CD4-positive, alpha-beta T cell treated with Interleukin-10 for 1 hour (primary cell): ENCODE results near the gene NECTIN4.
"Not testable (repeated sequence)": the region's sequence is repeated elsewhere in the genome, so short reads cannot be mapped to it uniquely, and the experiment has no call there.

Experiments
- DNase-seq: peaks from one replicate; pipeline ENCODE4 v3.0.0-alpha.2; 2020

NECTIN4 gene

DNA sequence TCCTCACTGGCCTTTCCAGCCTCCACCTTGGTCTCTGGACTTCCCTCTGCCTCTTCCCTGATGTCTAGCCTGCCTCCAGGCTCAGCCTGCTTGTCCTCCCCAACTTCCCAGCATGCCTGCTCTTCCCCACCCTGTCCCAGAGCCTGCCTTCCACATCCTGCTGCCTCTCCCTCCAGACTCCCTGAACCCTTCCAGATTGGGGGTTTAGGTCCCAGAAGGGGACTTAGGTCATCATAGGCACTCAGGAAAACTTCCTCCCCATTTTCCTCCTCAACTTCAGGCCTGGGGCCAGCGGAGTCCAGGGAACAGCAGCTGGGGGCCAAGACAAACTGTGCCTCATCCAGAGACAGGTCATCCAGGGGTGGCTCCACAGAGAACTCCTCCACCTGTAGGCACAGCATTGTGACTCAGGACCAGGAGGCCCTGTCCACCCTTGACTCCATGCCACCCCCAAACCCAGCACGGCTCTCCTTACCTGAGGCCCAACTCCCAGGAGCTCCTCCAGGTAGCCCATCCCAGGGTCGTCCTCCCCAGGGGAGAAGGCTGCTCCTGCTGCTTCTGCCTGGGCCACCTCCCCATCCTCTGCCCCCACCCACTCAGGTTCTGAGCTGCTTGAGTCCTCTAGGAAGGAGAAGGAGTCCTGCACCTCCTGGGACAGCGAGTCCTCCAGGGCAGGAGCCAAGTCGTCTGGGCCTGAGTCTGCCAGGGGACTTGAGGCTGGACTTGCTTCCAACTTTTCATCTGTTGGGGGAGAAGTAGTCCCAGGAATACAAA, 40.2 kb downstream of the NECTIN4 start:
- DNase-seq = no peak

GRCh38 chr1:161047436-161048420, 41.6 kb downstream of the NECTIN4 start:
- DNase-seq = no peak

GRCh38 chr1:161046605-161047228, 42.6 kb downstream of the NECTIN4 start:
- DNase-seq = peak; percentile 44

DNA sequence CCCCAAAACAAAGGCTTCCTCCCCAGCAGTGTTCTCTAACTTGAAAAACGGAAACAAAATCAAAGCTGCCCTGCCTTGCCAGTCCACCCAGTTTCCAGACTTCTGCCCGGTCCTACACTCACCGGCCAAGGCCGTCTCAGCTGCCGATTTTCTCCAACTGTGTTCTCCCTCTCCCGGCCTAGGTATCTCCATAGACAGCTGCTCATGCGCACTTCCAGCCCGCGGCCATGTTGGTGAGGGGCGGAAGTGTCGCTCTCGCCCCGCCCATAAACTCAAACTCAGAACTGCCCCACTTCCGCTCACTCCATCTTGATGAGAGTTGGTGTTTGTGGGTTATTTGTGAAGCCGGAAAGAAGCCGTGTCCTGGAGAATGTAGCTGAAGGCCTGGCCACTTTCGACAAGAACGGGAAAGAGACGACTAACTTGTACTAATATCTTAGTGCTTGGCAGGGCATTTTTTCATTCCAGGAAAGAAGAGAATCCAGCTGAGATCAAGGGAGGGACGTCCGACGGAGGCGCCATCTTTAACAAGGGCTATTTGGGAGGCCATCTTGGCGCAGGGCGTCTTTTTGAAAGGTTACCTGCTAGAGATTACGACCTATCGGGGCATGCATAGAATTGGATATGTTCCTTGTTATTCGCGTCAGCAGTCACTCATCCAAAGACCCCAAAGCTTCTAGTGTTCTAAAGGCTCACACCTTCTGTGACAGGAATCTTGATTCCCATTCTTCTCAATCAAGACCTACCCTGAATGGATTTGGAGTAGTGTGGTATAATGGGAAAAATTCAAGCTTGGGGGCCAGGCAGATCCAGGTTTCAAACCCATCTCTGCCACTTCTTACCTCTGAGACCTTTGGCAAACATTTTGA, 43.4 kb downstream of the NECTIN4 start, which contains the start of gene USF1:
Gene USF1, minus strand, starts transcription at position 242 of the 869 bp plus-strand sequence. CDS start 2,702 bp downstream, outside the sequence.
- DNase-seq = peak; percentile 96

DNA sequence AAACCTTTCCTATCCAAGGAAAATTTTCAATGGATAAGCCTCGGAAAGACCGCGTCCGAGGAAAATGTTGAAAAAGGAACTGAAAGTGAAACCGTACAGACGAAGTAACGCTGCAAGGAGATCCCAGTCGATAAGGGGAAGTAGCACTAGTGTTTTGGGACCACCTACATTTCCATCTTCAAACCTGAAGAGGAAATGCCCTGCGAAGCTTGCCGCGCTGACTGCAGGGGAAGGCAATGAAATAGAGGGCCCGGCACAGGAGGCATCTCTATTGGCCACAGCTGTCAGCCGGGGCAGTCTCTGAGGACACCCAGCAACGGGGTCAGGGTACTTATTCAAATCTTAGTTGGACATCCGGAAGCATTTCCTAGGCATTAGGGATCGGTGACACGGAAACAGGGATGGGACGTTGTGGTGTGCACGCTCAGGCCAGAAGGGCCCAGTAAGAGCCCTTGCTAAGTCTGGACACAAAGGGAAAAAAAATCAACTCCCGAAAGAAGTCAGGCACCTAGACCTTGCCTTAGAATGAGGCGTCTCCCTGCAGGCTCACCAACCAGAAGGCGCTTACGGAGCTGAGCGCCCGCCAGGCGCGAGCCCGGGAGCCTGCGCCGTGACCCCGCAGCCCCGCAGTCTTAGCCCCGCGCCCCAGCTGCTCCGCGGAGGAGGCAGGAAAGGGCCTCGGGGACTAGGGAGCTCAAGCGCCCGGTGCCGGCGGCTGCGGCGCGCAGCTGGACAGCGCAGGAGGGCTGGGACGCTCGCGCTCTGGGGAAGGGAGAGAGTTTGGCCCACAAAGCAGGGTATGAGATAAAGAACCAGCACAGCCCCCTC, 44.2 kb downstream of the NECTIN4 start:
- DNase-seq = peak; percentile 80

- peak; percentile 60 for DNase-seq
These were observed 44.8 kb downstream of the NECTIN4 start for GRCh38 chr1:161044535-161044907.

DNA sequence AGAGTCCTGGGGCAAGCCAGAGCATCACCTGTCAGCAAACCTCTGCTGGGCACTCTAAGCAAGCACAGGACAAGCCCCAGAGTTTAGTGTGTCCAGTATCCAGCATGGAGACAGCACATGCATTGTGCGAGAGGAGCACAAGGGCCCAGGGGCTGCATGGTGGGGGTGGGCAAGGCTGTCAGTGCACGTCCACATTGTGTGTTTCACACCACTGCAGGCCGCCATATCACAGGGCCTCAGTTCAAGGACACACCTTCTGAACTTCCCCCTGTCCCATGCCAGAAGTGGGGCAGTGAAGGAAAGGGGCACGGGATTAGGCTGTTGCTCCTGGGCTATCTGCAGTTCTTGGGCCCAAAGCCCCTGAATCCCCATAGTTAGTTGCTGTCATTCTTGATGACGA, 49.8 kb downstream of the NECTIN4 start:
- DNase-seq = no peak

DNA sequence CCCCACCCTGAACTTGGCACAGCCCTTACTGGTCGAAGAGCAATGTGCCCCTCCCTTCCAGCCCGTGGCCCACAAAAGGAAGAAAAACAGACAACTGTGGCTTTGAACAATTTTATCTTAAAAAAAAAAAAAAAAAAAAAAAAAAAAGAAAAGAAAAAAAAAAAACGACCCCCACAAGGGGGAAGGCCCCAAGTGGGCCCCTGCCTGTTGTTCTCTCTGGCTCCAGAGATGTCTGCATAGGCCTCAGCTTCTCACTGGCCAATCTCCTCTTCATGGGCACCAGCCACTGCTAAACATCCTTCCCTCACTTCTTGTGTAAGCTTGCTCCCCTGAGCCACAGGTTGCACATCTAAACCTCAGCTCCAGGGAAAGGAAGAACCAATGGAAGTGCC, 50.2 kb downstream of the NECTIN4 start:
- no peak for DNase-seq

DNA sequence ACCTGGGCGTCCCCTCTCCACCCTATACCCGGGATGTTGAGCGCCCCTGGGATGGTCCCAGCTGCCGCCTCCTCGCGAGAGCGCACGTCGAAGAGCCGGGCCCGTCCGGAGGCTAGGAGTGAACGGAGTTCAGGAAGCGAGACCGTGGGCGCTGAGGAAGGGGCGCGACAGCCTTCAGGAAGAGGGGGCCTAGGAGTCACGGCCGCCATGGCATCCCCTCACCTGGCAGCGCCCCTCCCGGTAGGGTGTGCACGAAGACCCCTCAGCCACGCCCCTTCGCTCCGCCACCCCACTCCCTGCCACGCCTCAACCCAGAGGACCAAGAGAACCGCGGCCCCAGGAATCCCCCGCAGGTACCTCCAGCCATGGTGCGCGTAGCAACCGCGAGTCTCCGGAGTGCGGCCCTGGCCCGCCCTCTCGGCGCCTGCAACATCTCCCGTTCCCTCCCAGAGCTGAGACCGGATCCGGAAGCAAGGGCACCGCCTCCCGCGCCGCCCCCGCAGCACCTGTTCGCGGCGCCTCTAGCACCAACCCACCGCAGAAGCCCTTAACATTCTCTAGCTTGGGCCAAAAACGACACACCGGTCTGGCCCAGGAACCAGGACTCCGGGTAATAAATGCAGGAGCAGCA, 50.7 kb downstream of the NECTIN4 start, which contains the start of gene TSTD1:
Gene TSTD1, minus strand, starts transcription at position 442 of the 631 bp plus-strand sequence. Its CDS starts 75 bp downstream, at position 367.
- DNase-seq = peak; percentile 90

DNA sequence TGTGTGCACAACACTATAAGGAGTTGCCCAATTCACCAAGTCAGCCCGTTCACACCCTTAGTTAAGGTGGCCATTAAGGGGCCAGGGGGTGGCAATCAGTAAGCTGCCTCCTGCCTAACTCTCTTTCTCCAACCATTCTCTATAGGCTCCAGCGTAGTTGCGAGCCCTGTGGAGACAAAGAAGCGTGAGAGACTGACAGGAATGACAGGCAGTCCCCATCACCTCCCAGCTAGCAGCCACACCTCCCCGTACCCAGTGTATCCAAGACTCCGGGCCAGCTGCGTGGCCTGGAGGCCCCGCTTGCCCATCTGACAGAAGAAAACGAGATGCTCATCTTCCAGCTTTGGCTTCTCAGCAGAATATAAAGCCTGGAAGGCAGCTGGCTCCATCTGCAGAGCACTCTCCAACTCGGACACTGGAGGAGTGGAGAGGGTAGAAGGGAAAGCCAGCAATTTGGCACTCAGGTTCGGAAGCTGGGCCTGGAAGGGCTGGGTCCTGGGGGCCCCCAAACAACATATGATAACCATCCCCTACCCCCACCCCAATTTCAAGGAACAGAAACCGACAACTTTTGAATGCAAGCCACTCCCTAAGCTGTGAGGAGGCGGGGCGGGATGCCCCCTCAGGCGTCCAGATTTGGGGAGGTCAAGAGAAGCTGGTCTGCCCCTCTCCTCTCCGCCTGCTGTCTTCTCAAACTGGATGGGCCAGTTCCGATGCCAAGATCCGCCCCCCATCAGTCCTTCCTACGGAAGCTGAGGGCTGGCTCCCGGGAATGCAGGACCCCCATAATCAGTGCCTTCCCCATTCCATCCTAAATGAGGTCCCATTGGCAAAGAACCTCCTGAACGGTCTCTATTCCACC, 51.5 kb downstream of the NECTIN4 start:
- DNase-seq = no peak

DNA sequence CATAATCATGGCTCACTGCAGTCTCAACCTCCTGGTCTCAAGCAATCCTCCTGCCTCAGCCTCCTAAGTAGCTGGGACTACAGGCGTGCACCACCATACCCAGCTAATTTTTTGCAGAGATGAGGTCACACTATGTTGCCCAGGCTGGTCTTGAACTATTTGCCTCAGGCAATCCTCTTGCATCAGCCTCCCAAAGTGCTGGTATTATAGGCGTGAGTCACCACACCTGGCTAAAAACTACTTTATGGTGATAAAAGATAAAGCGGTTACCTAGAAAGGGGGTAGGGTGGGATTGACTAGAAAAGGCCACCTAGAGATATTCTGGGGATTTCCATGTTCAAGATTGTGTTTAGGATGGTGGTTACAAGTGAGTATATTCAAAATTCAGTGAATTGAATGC, 55.6 kb downstream of the NECTIN4 start:
- no peak for DNase-seq

- DNase-seq = no peak
These were observed 56.9 kb downstream of the NECTIN4 start for GRCh38 chr1:161032409-161032808.

GRCh38 chr1:161031874-161032273, 57.5 kb downstream of the NECTIN4 start:
- no peak for DNase-seq

DNA sequence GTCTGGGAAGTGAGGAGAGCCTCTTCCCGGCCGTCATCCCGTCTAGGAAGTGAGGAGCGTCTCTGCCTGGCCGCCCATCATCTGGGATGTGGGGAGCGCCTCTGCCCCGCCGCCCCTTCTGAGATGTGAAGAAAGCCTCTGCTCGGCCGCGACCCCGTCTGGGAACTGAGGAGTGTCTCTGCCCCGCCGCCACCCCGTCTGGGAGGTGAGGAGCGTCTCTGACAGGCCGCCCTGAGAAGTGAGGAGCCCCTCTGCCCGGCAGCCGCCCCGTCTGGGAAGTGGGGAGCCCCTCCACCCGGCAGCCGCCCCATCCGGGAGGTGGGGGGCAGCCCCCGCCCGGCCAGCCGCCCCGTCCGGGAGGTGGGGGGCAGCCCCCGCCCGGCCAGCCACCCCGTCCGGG, 59.9 kb downstream of the NECTIN4 start:
- not testable (repeated sequence) for DNase-seq

- not testable (repeated sequence) for DNase-seq
These were observed 62.4 kb downstream of the NECTIN4 start for GRCh38 chr1:161026954-161027353.

GRCh38 chr1:161022432-161022831, 66.9 kb downstream of the NECTIN4 start:
- not testable (repeated sequence) for DNase-seq

- DNase-seq = no peak
These were observed 67.4 kb downstream of the NECTIN4 start for GRCh38 chr1:161021970-161022353.

GRCh38 chr1:161021165-161021969, 68.0 kb downstream of the NECTIN4 start:
- DNase-seq = peak; percentile 96
